GM18858 (cell line): Measurements from ENCODE around the gene ALS2CL.

Experiments
- ATAC-seq: cut with Tn5 transposase; IDR thresholded peaks from one replicate; pipeline ENCODE4 v1.9.1; 2021; ENCODE audit not compliant: unreplicated experiment

Gene ALS2CL

GRCh38 chr3:46716461-46717441 lies 23.3 kb upstream of the ALS2CL start:
- ATAC-seq, result no peak

GRCh38 chr3:46715507-46716175 lies 22.2 kb upstream of the ALS2CL start:
- ATAC-seq, result no peak

GRCh38 chr3:46714728-46715506 lies 21.4 kb upstream of the ALS2CL start:
- ATAC-seq, result no peak

- ATAC-seq, result no peak
Observed at GRCh38 chr3:46713898-46714552, 20.5 kb upstream of the ALS2CL start.

- no peak for ATAC-seq
Observed at GRCh38 chr3:46713050-46713897, 19.8 kb upstream of the ALS2CL start.

- ATAC-seq, result no peak
Observed at GRCh38 chr3:46712191-46713049, 18.9 kb upstream of the ALS2CL start.

GRCh38 chr3:46711760-46712159 lies 18.3 kb upstream of the ALS2CL start:
- no peak for ATAC-seq

GRCh38 chr3:46711305-46711704 lies 17.8 kb upstream of the ALS2CL start:
- ATAC-seq, result no peak

- no peak for ATAC-seq
Observed at GRCh38 chr3:46710671-46711295, 17.3 kb upstream of the ALS2CL start.

GRCh38 chr3:46710229-46710628 lies 16.8 kb upstream of the ALS2CL start:
- no peak for ATAC-seq

- ATAC-seq, result no peak
Observed at GRCh38 chr3:46709721-46710120, 16.2 kb upstream of the ALS2CL start.

- ATAC-seq, result no peak
Observed at GRCh38 chr3:46709157-46709654, 15.7 kb upstream of the ALS2CL start.

- ATAC-seq, result no peak
Observed at GRCh38 chr3:46708401-46709156, 15.1 kb upstream of the ALS2CL start.

- no peak for ATAC-seq
Observed at GRCh38 chr3:46707601-46708011, 14.1 kb upstream of the ALS2CL start.

GRCh38 chr3:46706771-46707582 lies 13.5 kb upstream of the ALS2CL start:
- no peak for ATAC-seq

GRCh38 chr3:46705751-46706552 lies 12.5 kb upstream of the ALS2CL start:
- ATAC-seq, result no peak
